ENCODE results near the gene RBM42. TPM values are rescaled to one million over a fixed set of nuclear protein-coding genes. Genes with fewer than 3 reads are reported as not detected.
"Not testable (repeated sequence)": the region's sequence is repeated elsewhere in the genome, so short reads cannot be mapped to it uniquely, and the experiment has no call there.

RBM42 gene
- total RNA-seq, 3 donors from 2014 or later (not counting 1 experiment from before 2014, with no cell fraction given) = 51.6 to 61.7 (median 58.2) TPM

DNA sequence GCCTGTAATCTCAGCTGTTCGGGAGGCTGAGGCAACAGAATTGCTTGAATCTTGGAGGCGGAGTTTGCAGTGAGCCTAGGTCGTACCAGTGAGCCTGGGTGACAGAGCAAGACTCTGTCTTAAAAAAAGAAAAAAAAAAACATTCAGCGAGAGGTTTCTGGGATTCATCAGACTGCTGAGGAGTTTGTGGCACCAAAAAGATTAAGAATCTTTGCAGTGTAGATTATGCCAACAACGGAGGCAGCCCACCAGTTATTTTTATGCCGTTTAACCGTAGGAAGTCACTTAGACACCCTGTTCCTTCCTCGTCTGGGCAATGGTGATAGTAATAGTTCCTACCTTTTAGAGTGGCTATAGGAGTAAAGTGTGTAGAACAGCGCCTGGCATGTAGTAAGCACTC, 21.7 kb downstream of the RBM42 start:
- Mint-ChIP-seq H3K36me3 (no peaks in the 10 kb centered on the region), H3K4me3 (no peak overlapping the region)

DNA sequence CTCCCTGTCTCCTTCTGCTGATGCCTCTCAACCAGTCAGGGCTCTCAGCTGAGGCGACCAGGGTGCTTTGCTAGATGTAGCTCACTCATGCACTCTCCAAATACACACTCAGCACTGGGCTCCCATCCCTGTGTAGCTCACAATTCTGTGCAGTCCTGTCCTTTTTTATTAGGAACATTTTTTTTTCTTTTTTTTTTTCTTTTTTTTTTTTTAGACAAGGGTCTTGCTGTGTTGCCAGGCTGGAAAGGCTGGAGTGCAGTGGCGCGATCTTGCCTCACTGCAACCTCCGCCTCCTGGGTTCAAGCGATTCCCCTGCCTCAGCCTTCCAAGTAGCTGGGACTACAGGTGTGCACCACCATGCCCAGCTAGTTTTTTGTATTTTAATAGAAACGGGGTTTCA, 26.0 kb downstream of the RBM42 start:
- WGBS (ENCODE audit: insufficient coverage) = 95% methylated on average over 6 of the region's 6 CpGs
- H3K9me3 ChIP-seq (ENCODE audit: control insufficient read depth, insufficient read depth, low read length); H3K9me3 Mint-ChIP-seq; H3K27me3 ChIP-seq (ENCODE audit: control insufficient read depth, insufficient read depth, low read length); H3K27ac ChIP-seq (ENCODE audit: low read length); intact Hi-C loops (cut with micrococcal nuclease); H3K4me3 Mint-ChIP-seq; H3K4me3 ChIP-seq (ENCODE audit: low read length); H3K27ac Mint-ChIP-seq; H3K36me3 Mint-ChIP-seq; H3K4me1 ChIP-seq (ENCODE audit: control insufficient read depth, insufficient read depth, low read length); ATAC-seq; H3K27me3 Mint-ChIP-seq (ENCODE audit: low read depth in 2 of 2); DNase-seq: not testable (repeated sequence)
- peaks cover 50% of the 10 kb centered on the region for H3K36me3 ChIP-seq (ENCODE audit: control insufficient read depth, insufficient read depth, low read length)
- peaks cover 6 to 23% of the 10 kb centered on the region in 2 donors for H3K4me1 Mint-ChIP-seq

More for the DNA sequence above, 21.7 kb downstream of the RBM42 start:
- no peaks in the 10 kb centered on the region for H3K27me3 ChIP-seq (ENCODE audit: control insufficient read depth, insufficient read depth, low read length)
- no peak for DNase-seq
- Mint-ChIP-seq H3K27me3 (ENCODE audit: low read depth in 2 of 2) (no peaks in the 10 kb centered on the region), H3K4me1 (peaks cover 13 to 29% of the 10 kb centered on the region in 2 donors), H3K9me3 (no peaks in the 10 kb centered on the region), H3K27ac (no peak overlapping the region)
- intact Hi-C loops (cut with micrococcal nuclease) = no loop called here
- no peaks in the 10 kb centered on the region for H3K9me3 ChIP-seq (ENCODE audit: control insufficient read depth, insufficient read depth, low read length)
- no peak overlapping the region for H3K4me3 ChIP-seq (ENCODE audit: low read length)
- TF ChIP-seq, protein P1, sequence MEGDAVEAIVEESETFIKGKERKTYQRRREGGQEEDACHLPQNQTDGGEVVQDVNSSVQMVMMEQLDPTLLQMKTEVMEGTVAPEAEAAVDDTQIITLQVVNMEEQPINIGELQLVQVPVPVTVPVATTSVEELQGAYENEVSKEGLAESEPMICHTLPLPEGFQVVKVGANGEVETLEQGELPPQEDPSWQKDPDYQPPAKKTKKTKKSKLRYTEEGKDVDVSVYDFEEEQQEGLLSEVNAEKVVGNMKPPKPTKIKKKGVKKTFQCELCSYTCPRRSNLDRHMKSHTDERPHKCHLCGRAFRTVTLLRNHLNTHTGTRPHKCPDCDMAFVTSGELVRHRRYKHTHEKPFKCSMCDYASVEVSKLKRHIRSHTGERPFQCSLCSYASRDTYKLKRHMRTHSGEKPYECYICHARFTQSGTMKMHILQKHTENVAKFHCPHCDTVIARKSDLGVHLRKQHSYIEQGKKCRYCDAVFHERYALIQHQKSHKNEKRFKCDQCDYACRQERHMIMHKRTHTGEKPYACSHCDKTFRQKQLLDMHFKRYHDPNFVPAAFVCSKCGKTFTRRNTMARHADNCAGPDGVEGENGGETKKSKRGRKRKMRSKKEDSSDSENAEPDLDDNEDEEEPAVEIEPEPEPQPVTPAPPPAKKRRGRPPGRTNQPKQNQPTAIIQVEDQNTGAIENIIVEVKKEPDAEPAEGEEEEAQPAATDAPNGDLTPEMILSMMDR (IDR thresholded peaks at IDR 0.05) = no peak
- ATAC-seq = no peak
- H3K4me1 ChIP-seq (ENCODE audit: control insufficient read depth, insufficient read depth, low read length) = peaks cover 18% of the 10 kb centered on the region
- WGBS (ENCODE audit: insufficient coverage) = 60% methylated on average over 9 of the region's 9 CpGs
- no peak overlapping the region for H3K27ac ChIP-seq (ENCODE audit: low read length)
- H3K36me3 ChIP-seq (ENCODE audit: control insufficient read depth, insufficient read depth, low read length) = peaks cover 20% of the 10 kb centered on the region

DNA sequence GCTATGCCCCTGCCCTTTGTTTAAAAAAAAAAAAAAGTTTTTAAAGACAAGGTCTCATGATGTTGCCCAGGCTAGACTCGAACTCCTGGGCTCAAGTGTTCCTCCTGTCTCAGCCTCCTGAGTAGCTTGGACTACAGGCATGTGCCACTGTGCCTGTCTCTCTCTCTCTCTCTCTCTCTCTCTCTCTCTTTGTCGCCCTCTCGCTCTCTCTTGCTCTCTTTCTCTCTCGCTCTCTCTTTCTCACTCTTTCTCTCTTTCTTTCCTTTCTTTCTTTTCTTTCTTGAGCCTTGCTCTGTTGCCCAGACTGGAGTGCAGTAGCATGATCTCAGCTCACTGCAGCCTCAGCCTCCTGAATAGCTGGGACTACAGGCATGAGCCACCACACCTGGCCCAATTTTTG, 26.8 kb downstream of the RBM42 start:
- TF ChIP-seq, protein P1 (IDR thresholded peaks at IDR 0.05) = no peak
- no peak for DNase-seq
- H3K9me3 ChIP-seq (ENCODE audit: control insufficient read depth, insufficient read depth, low read length) = no peaks in the 10 kb centered on the region
- H3K36me3 ChIP-seq (ENCODE audit: control insufficient read depth, insufficient read depth, low read length) = peaks cover 52% of the 10 kb centered on the region
- Mint-ChIP-seq H3K27ac (no peak overlapping the region), H3K9me3 (no peaks in the 10 kb centered on the region), H3K4me1 (peaks cover 6 to 23% of the 10 kb centered on the region in 2 donors), H3K4me3 (no peak overlapping the region), H3K27me3 (ENCODE audit: low read depth in 2 of 2) (no peaks in the 10 kb centered on the region), H3K36me3 (no peaks in the 10 kb centered on the region)
- no peaks in the 10 kb centered on the region for H3K27me3 ChIP-seq (ENCODE audit: control insufficient read depth, insufficient read depth, low read length)
- intact Hi-C loops (cut with micrococcal nuclease) = no loop called here
- whole genome bisulfite sequencing (ENCODE audit: insufficient coverage) = 94% methylated on average over 4 of the region's 4 CpGs
- no peak overlapping the region for H3K4me3 ChIP-seq (ENCODE audit: low read length)
- no peak overlapping the region for H3K27ac ChIP-seq (ENCODE audit: low read length)
- H3K4me1 ChIP-seq (ENCODE audit: control insufficient read depth, insufficient read depth, low read length) = no peaks in the 10 kb centered on the region
- ATAC-seq = no peak

DNA sequence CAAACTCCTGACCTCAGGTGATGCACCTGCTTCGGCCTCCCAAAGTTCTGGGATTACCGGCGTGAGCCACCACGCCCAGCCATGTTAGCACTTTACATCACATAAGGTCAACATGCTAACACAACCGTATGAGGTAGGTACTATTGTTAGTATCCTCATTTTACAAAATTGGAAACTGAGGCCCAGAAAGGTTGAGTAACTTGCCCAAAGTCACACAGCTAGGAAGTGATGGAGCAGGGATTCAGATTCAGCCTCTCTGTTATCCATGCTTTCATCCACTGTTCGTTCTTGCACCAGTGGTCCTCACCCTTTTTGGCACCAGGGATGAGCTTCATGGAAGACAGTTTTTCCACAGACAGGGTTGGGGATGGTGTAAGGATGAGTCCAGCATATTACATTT, 27.9 kb downstream of the RBM42 start:
- H3K27me3 ChIP-seq (ENCODE audit: control insufficient read depth, insufficient read depth, low read length) = no peaks in the 10 kb centered on the region
- Mint-ChIP-seq H3K4me1 (peaks cover 6 to 13% of the 10 kb centered on the region in 2 donors), H3K9me3 (no peaks in the 10 kb centered on the region), H3K27me3 (ENCODE audit: low read depth in 2 of 2) (no peaks in the 10 kb centered on the region), H3K4me3 (no peak overlapping the region), H3K27ac (no peak overlapping the region), H3K36me3 (no peaks in the 10 kb centered on the region)
- H3K9me3 ChIP-seq (ENCODE audit: control insufficient read depth, insufficient read depth, low read length) = no peaks in the 10 kb centered on the region
- H3K4me3 ChIP-seq (ENCODE audit: low read length) = no peak overlapping the region
- no peak overlapping the region for H3K27ac ChIP-seq (ENCODE audit: low read length)
- no peaks in the 10 kb centered on the region for H3K4me1 ChIP-seq (ENCODE audit: control insufficient read depth, insufficient read depth, low read length)
- TF ChIP-seq, protein P1 (IDR thresholded peaks at IDR 0.05) = no peak
- 91% methylated on average over 6 of the region's 6 CpGs for WGBS (ENCODE audit: insufficient coverage)
- intact Hi-C loops (cut with micrococcal nuclease) = no loop called here
- peaks cover 51% of the 10 kb centered on the region for H3K36me3 ChIP-seq (ENCODE audit: control insufficient read depth, insufficient read depth, low read length)
- ATAC-seq = no peak
- no peak for DNase-seq
